NCI-H526 treated with DMSO at 0.1 percent for 48 hours (cell line): Measurements from ENCODE around the gene MICAL1.
"Not testable (repeated sequence)": the region's sequence is repeated elsewhere in the genome, so short reads cannot be mapped to it uniquely, and the experiment has no call there.

Source experiments
- DNase-seq: peaks from one replicate; lab custom pipeline; 2025; lab: John Stamatoyannopoulos, UW

The MICAL1 gene

DNA sequence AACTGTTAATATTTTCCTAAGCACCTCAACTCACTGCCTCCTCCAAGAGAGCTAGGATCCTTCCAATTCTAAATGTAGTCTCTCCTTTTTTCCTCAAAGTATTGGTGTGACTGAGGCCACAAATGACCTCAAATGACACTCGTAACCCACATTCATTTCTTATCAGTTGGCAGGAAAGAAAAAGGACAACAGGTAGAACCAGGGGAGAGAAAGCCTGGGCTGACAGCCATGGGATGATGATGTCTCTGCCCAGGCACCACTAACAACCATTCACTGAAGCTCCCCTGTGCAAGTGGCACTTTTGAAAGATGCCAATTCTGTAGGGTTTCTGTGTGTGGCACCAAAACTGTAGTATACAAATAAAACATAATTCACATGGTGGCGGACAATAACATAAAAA lies 20.1 kb upstream of the MICAL1 start:
- DNase-seq = no peak

- DNase-seq = no peak
These were observed 19.4 kb upstream of the MICAL1 start for GRCh38 chr6:109474995-109475394.

DNA sequence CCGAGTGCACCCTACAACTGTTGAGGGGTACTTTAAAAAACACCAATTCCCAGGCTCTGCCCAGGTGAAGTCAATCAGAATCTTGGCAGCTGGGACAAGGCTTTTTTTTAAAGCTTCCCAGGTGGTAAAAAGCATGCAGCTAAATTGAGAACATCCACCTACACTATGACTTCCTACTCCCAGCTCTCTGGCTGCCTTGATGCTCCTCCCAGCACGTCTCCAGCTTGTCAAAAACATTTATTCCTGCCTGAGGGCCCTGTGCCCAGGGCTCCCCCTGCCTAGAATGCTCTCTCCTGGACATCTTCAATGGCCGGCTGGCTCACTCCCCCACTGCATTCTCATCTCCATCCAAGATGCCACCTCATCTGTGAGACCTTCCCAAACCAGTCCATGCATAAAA lies 17.5 kb upstream of the MICAL1 start:
- DNase-seq = no peak

DNA sequence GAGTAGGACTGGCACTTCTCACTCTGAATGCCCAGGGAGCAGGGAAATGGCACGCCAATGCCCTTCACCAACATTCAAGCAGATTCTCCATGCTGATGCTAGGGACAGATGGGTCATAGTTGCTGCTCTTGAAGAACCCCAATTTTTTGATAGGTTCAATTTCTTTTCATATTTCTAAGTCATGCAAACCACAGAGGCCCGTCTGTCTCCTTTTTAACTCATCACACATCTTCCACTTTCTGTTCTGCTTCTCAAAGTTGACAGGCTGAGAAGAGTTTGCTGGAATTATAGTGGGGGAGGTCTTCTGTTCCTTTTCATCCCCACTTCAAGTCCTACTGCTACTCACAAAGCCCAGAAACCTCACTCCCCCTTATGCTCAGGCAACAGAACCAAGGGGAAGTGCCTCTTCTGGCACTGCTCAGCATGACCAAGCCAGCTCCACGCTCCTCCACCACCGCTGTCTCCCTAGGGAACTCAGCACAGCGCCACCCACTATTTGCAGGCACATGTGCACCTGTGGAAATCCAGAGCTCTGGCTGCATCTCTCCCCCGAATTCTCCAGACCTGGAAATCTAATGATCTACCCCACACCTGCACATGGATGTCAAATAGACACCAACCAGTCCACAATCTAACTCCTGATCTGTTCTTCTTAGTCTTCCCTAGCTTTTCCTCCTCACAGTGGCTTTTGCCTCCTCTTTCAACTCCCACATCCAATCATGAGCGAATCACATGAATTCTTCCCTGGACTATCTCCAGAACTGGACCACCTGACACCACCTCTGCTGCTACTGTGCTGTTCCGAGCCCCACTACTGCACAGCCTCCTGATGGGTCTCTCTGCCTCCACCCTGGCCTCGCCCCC lies 16.8 kb upstream of the MICAL1 start:
- DNase-seq = no peak

DNA sequence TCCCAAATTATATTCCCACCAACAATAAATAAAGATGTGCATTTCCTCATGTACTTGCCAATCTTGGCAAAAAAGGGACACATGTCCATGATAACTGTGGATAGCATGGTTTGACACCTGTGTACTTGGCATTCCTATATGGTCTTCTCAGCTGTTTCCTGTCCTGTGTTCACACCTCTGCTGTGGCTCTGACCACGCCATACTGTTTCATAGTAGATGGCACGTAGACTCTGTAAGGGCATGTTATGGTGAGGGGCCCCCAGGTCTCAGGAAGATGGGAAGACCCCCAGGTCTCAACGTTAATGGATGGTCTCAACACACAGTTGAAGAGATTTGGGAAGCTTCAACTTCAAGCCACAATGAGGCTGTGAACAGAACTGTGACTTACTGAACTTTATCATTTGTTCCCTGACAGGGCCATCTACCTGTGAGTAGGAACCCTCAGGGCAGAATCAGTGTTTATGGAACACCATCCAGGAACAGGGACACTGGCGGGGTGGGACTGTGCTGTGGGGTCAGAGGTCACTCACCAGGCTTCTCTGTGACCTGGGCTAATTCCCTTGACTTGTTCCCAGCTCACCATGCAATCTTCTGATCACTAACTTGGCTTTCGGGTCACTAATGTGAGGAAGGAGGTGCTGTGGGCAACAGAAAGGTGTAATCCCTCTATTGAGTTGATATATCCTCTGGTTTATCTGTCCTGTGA lies 15.7 kb upstream of the MICAL1 start:
- no peak for DNase-seq

DNA sequence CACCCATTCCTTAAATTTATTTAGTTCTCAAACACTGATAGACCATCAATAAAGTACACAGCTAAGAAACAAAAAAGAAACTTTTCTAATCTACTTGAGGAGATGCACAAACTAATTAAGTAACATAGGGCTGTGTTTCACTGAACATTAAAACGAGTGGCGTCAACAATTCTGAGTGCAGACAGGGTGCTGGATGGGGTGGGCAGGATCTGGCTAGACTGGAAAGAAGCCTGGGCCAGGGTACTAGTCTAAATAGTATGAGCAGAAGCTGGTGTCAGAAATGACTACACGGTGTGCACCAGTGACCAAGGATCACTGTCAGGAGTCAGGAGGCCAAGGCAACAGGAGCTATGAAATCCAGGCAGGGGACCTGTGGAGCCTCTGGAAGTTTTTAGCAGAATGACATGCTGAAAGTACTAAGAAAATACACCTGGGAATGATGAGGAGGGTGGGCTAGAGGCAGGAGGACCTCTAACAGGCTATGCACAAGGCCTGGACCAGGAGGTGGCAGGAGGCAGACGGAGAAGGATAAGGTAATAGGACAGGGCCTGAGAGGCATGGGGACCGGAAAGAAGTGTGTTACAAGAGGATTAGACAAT lies 14.1 kb upstream of the MICAL1 start:
- no peak for DNase-seq

- no peak for DNase-seq
These were observed 12.1 kb upstream of the MICAL1 start for GRCh38 chr6:109467696-109468095.

- DNase-seq = no peak
These were observed 10.8 kb upstream of the MICAL1 start for GRCh38 chr6:109466212-109466923.

DNA sequence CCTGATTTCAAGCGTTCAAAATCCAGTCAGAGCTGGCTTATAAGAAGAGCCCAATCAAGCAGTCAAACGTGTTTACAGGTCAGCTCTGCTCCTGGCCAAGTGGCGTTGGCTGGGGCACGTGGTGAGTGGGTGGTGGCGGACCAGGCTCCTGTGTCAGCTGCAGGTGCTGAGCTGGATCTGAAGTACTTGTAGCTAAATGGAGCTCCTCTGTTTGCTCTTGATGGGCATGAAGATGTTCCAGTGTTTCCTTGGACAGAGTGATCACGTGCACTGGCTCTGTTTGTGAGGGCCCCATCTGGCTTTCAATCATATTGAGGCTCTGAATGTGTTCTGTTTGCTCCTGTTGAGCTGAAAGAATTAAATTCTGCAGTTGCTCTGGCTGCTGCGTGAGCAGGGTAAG lies 10.2 kb upstream of the MICAL1 start:
- DNase-seq = no peak

- DNase-seq = no peak
These were observed 6.4 kb upstream of the MICAL1 start for GRCh38 chr6:109461733-109462526.

DNA sequence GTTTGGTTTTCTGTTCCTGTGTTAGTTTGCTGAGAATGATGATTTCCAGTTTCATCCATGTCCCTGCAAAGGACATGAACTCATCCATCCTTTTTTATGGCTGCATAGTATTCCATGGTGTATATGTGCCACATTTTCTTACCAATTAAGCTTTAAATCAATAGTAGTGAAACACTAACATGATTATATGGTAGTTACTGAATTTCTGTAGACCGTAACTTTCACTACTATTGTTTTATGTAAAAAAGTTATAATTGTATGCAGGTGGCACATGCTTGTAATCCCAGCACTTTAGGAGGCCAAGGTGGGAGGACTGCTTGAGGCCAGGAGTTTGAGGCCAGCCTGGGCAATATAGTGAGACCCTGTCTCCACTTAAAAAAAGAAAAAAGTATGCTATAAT lies 5.6 kb upstream of the MICAL1 start:
- DNase-seq = not testable (repeated sequence)

DNA sequence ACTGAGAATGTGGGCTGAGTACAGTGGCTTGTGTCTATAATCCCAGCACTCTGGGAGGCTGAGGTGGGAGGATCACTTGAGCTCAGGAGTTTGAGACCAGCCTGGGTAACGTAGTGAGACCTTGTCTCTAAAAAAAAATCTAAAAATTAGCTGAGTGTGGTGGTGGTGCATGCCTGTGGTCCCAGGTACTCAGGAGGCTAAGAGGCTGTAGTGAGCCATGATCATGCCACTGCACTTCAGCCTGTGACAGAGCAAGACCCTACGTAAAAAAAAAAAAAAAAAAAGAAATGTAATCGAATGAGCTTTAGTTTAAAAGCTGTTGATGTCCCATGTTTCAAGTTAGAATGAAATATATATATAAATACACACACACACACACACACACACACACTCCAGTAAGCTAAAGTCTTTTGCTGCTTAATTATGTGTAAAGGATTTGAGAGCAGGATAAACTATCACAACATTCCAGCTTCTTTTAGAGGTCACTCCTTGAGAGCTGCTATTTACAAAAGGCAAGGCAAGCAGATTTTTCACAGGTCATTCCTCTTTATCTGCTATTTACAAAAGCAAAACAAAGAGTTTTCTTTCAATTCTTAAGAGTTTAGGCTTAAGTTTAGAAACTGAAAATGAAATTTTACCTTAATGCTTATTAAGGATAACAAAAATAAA lies 4.7 kb upstream of the MICAL1 start:
- no peak for DNase-seq

- no peak for DNase-seq
These were observed 3.4 kb upstream of the MICAL1 start for GRCh38 chr6:109458774-109459531.

- DNase-seq = no peak
These were observed 2.0 kb upstream of the MICAL1 start for GRCh38 chr6:109457562-109457996.

GRCh38 chr6:109456710-109457561 lies 1.4 kb upstream of the MICAL1 start:
- no peak for DNase-seq

DNA sequence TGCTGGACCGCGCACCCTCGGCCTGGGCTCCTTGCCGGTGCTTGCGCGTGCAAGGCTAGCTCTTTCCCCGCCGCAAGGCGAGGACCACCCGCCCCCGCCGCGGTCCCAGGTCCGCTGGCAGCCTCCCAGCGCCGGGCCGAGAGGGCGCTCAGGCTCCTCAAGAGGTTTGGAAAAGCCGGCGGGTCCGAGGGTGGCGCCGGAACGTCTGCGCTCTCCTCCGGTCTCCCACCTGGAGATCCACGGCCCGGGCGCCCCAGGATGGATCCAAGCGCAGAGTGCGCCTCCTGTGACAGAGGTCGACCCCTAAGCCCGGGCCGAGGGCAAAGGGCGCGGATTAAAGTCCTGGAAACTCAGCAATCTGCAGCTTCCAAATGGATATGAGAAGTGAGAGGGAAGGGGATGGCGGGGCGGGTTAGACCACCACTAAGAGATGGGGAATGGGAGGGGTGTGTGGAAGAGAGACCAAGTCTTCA lies 575 bp upstream of the MICAL1 start:
- DNase-seq = no peak

GRCh38 chr6:109454496-109455436 lies 806 bp downstream of the MICAL1 start:
- DNase-seq = no peak
